ENCODE data around the gene PCDHGA2.
"Not testable (repeated sequence)": the region's sequence is repeated elsewhere in the genome, so short reads cannot be mapped to it uniquely, and the experiment has no call there.

PCDHGA2 gene

GRCh38 chr5:141383345-141383744, 44.8 kb downstream of the PCDHGA2 start:
- no peak for DNase-seq (ENCODE audit: low spot score)

- no peak for DNase-seq (ENCODE audit: low spot score)
These were observed 46.1 kb downstream of the PCDHGA2 start for GRCh38 chr5:141384471-141385267.

GRCh38 chr5:141387557-141388311, 49.2 kb downstream of the PCDHGA2 start, which contains the start of gene PCDHGB4:
Gene PCDHGB4 (plus strand): TSS chr5:141387698. CDS start chr5:141387885, 187 bp downstream.
- not testable (repeated sequence) for DNase-seq (ENCODE audit: low spot score)

- no peak for DNase-seq (ENCODE audit: low spot score)
These were observed 50.1 kb downstream of the PCDHGA2 start for GRCh38 chr5:141388661-141389060.

GRCh38 chr5:141389153-141390042, 50.8 kb downstream of the PCDHGA2 start:
- no peak for DNase-seq (ENCODE audit: low spot score)

GRCh38 chr5:141392429-141393198, 54.1 kb downstream of the PCDHGA2 start, which contains the start of gene PCDHGA8:
Gene PCDHGA8 (plus strand): TSS chr5:141392633. CDS start chr5:141392814, 181 bp downstream.
- DNase-seq (ENCODE audit: low spot score), result no peak

All from left forelimb (tissue), 1 donor.